HepG2 (cell line): ENCODE data around the gene SNUPN. TPM values are rescaled to one million over a fixed set of nuclear protein-coding genes. Genes with fewer than 3 reads are reported as not detected.

Experiments used
- ATAC-seq: fragments of 200-7000 bp; cut with Tn5 transposase; 3 replicates; pipeline ENCODE4 v1.9.1; 2020; ENCODE audit warnings: mild to moderate bottlenecking, moderate library complexity
- BruUV-seq: library from RNA; stranded (reverse); fragments of 400-500 nt; replicated peaks from 2 replicates; lab custom pipeline; 2021; lab: Mats Ljungman, UMichigan
- CTCF ChIA-PET: fragments of 300-600 bp; formaldehyde crosslinking; extraction: SDS; loops from one replicate; lab custom pipeline; 2021; ENCODE audit warnings: low total read pairs, inconsistent platforms, low intra/inter-chr PET ratio; lab: Yijun Ruan, JAX
- POLR2A ChIA-PET: fragments of 350-600 bp; sonication (Branson Sonifier 250); formaldehyde crosslinking; loops from one replicate; lab custom pipeline; 2020; ENCODE audit warnings: antibody characterized with exemption, inconsistent platforms; lab: Yijun Ruan, JAX
- DNase-seq: peaks from one replicate; pipeline ENCODE4 v3.0.0-alpha.2; 2015; ENCODE audit warnings: low spot score
- FAIRE-seq: peaks from 3 replicates; lab custom pipeline; 2011; peaks lifted over from hg19 to GRCh38; lab: Jason Lieb, UNC
- H2AFZ ChIP-seq: one replicate; pipeline ENCODE4 v1.6.1; 2011; ENCODE audit warnings: low read length, inconsistent platforms
- H3K27ac ChIP-seq: fragments of 300-600 bp; 3 replicates; pipeline ENCODE4 v1.8.0; 2011; ENCODE audit warnings: mixed run types, mild to moderate bottlenecking, mixed read lengths, low read length, inconsistent platforms; ENCODE audit not compliant: insufficient read depth; ENCODE audit errors: extremely low read length
- H3K27me3 ChIP-seq, 2 experiments: fragments of 200-600 bp in 1 of 2; 2 replicates in 1 of 2; 3 replicates in 1 of 2; pipeline versions ENCODE4 v1.6.0 to v1.8.0; 2011; ENCODE audit warnings: low read length in 2 of 2, mild to moderate bottlenecking in 2 of 2, moderate library complexity in 2 of 2, inconsistent platforms in 1 of 2; ENCODE audit not compliant: insufficient read depth in 2 of 2, control insufficient read depth in 1 of 2
- H3K36me3 ChIP-seq, 2 experiments: fragments of 200-600 bp in 1 of 2; replicated peaks in 1 of 2; 2 replicates in 1 of 2; 3 replicates in 1 of 2; pipeline versions ENCODE4 v1.5.1 to v1.8.0; 2011; ENCODE audit warnings: low read length in 2 of 2, inconsistent platforms in 1 of 2; ENCODE audit not compliant: insufficient read depth in 2 of 2, control insufficient read depth in 1 of 2
- H3K4me1 ChIP-seq: 2 replicates; pipeline ENCODE4 v1.5.1; 2012; ENCODE audit warnings: low read length, inconsistent platforms; ENCODE audit not compliant: insufficient read depth
- H3K4me2 ChIP-seq: 2 replicates; pipeline ENCODE4 v1.6.0; 2011; ENCODE audit warnings: low read depth, low read length, inconsistent platforms
- H3K4me3 ChIP-seq, 3 experiments: fragments of 200-600 bp in 1 of 3; sonication (generic), shearing (Covaris generic) in 1 of 3; replicated peaks in 1 of 3; 2 replicates each; pipeline ENCODE4 v1.5.1; 2011 to 2016; ENCODE audit warnings: low read length in 3 of 3, inconsistent platforms in 2 of 3, low read depth in 2 of 3, mild to moderate bottlenecking in 2 of 3, control low read depth in 1 of 3, mixed read lengths in 1 of 3; ENCODE audit not compliant: insufficient read depth in 1 of 3
- H3K79me2 ChIP-seq: one replicate; pipeline ENCODE4 v1.6.1; 2011; ENCODE audit warnings: low read length, inconsistent platforms; ENCODE audit not compliant: insufficient read depth
- H3K9ac ChIP-seq: 2 replicates; pipeline ENCODE4 v1.6.0; 2011; ENCODE audit warnings: mild to moderate bottlenecking, low read depth, low read length, inconsistent platforms; ENCODE audit not compliant: insufficient read depth
- H3K9me3 ChIP-seq: 2 replicates; pipeline ENCODE4 v1.5.1; 2012; ENCODE audit warnings: mild to moderate bottlenecking, low read length
- H4K20me1 ChIP-seq: 2 replicates; pipeline ENCODE4 v1.6.0; 2011; ENCODE audit warnings: inconsistent platforms, mild to moderate bottlenecking, low read length, moderate library complexity; ENCODE audit not compliant: insufficient read depth
- BHLHE40 ChIP-seq: IDR thresholded peaks from 2 replicates; pipeline ENCODE4 v1.6.1; 2011; ENCODE audit warnings: low read length, improper control_type of control experiment
- FOXO1 ChIP-seq: sonication (generic); formaldehyde crosslinking; IDR thresholded peaks from 2 replicates; pipeline ENCODE4 v1.4.0; 2020; ENCODE audit warnings: missing genetic modification reagents
- GABPB1 ChIP-seq: IDR thresholded peaks from 2 replicates; pipeline ENCODE4 v1.6.1; 2016; ENCODE audit warnings: mild to moderate bottlenecking, missing genetic modification reagents, moderate library complexity, missing compliant biosample characterization
- GATAD1 ChIP-seq: IDR thresholded peaks from 2 replicates; pipeline ENCODE4 v1.6.1; 2016; ENCODE audit warnings: missing genetic modification reagents, missing compliant biosample characterization
- HNRNPH1 ChIP-seq: fragments of 200-400 bp; formaldehyde crosslinking; optimal IDR thresholded peaks from 2 replicates; pipeline ENCODE3; 2017; ENCODE audit warnings: mild to moderate bottlenecking, low read depth, low read length
- MTF2 ChIP-seq: sonication (generic); formaldehyde crosslinking; IDR thresholded peaks from 2 replicates; pipeline ENCODE4 v1.5.0; 2020; ENCODE audit warnings: missing genetic modification reagents, borderline replicate concordance
- POLR2AphosphoS2 ChIP-seq: IDR thresholded peaks from 2 replicates; pipeline ENCODE4 v1.6.1; 2011; ENCODE audit warnings: low read depth, low read length, improper control_type of control experiment
- ZNF256 ChIP-seq: sonication (generic); formaldehyde crosslinking; conservative IDR thresholded peaks from 2 replicates; pipeline ENCODE4 v1.4.0; 2020; ENCODE audit warnings: missing genetic modification reagents
- ZNF589 ChIP-seq: sonication (generic); formaldehyde crosslinking; conservative IDR thresholded peaks from 2 replicates; pipeline ENCODE4 v1.8.0; 2022; ENCODE audit warnings: mild to moderate bottlenecking, moderate library complexity, missing genetic modification reagents
- ZNF761 ChIP-seq: sonication (generic); formaldehyde crosslinking; conservative IDR thresholded peaks from 2 replicates; pipeline ENCODE4 v1.4.0; 2020; ENCODE audit warnings: mild to moderate bottlenecking, missing genetic modification reagents
- ZNF83 ChIP-seq: sonication (generic); formaldehyde crosslinking; IDR thresholded peaks from 2 replicates; pipeline ENCODE4 v1.4.0; 2020; ENCODE audit warnings: missing genetic modification reagents, mild to moderate bottlenecking, borderline replicate concordance
- WGBS: methylation state at CpG from one replicate; pipeline ENCODE4 v1.1.6; 2017; ENCODE audit warnings: low lambda C conversion rate; 5-methylcytosine and 5-hydroxymethylcytosine counted together
- in situ Hi-C: cut with HindIII; loops from 2 replicates; pipeline ENCODE4 v1.10.0; 2017; ENCODE audit warnings: low pct_unique_long_range_greater_than_20kb; ENCODE audit not compliant: extremely low pct_ligation_motif_present
- intact Hi-C: fragments of 100-400 bp; cut with micrococcal nuclease; formaldehyde crosslinking; loops from one replicate; pipeline ENCODE4 v1.10.0; 2022; ENCODE audit not compliant: unreplicated experiment
- polyA plus RNA-seq, 8 experiments: library from polyadenylated mRNA; depleted of rRNA in 3 of 8; stranded (reverse) in 7 of 8; unstranded in 1 of 8; fragments of >200 nt; fragmentation: Illumina TruSeq in 4 of 8; extraction: Trizol in 4 of 8; gene quantifications; 2 replicates each; pipeline versions ENCODE4 v1.2.1 to v1.2.3, GENCODE V29; 2011 to 2016; ENCODE audit warnings: low read depth in 4 of 8, missing spikeins in 1 of 8, mixed read lengths in 1 of 8; ENCODE audit not compliant: insufficient read depth in 1 of 8
- total RNA-seq, 5 experiments: library from RNA; depleted of rRNA; stranded (reverse); fragments of >200 nt; fragmentation: Illumina TruSeq; extraction: Trizol; gene quantifications; 2 replicates each; pipeline ENCODE4 v1.2.3, GENCODE V29; 2016; ENCODE audit warnings: low read depth in 1 of 5
- TF ChIP-seq, protein P1 (sequence below): sonication (generic); formaldehyde crosslinking; IDR thresholded peaks from 2 replicates; pipeline ENCODE4 v1.5.0; 2020; ENCODE audit warnings: missing genetic modification reagents

The SNUPN gene
- total and polyA plus RNA-seq, 2 of the 13 experiments (the other 11 are each of a cell fraction or from before 2014, with no cell fraction given): 9.0 to 16.4 TPM

DNA sequence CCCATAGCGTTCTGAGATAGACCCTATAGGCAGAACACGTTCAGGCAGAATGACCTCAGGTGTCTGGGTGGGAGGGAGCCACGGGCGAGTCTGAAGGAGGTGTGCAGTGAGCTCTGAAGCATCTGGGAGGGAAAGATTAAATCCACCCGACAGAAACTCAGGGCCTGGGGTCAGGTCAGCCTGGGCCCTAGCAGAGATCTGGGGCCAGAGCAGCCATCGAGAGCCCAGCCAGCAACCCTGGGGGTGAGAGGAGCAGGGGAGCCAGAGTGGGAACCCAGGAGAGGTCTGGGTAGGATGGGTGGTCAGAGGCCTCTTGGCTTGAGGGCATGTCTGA, 44.3 kb upstream of the SNUPN start (continued):
- TF ChIP-seq ZNF83 (CRISPR knock-in tag) (no peak), GABPB1 (CRISPR knock-in tag) (no peak), ZNF761 (CRISPR knock-in tag) (no peak), FOXO1 (no peak), GATAD1 (CRISPR knock-in tag) (no peak), POLR2AphosphoS2 (no peak), ZNF589 (CRISPR knock-in tag) (no peak)
- TF ChIP-seq, protein P1, sequence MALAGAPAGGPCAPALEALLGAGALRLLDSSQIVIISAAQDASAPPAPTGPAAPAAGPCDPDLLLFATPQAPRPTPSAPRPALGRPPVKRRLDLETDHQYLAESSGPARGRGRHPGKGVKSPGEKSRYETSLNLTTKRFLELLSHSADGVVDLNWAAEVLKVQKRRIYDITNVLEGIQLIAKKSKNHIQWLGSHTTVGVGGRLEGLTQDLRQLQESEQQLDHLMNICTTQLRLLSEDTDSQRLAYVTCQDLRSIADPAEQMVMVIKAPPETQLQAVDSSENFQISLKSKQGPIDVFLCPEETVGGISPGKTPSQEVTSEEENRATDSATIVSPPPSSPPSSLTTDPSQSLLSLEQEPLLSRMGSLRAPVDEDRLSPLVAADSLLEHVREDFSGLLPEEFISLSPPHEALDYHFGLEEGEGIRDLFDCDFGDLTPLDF (CRISPR knock-in tag): no peak

DNA sequence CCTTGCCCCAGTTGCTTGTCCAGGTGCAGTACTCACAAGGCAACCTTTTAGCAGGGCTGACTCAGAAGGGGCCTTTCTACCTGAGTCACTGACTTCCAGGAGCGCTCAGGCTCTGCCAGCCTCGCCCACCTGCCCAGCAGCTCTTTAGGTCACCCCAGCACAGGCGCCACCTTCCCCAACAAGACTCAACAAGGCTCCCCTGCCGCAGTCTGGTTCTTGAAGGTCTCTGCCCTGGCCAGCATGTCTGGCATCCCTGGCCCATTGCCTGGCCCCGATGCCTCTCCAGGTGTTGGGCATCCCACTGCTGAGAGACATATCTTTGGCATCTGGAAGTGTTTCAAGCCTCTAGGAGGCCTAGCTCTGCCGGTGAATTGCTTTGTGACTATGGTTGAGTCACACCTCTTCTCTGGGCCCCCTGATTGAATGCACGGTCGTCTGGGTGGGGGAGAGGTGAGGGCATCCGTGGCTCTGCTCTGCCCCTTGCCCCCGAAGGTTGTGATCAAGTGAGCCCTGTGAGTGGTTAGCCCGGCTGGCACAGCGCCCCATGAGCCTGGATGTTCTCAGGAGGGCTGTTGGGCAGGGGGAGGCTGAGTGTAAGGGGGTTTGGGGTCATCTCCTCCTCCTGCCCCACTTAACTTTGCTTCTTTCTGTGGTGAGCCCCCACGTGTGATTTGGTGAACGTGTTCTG, 43.8 kb upstream of the SNUPN start:
- intact Hi-C loops (no loop called here), in situ Hi-C loops (no loop called here)
- H4K20me1 ChIP-seq: no peaks in the 10 kb centered on the region
- DNase-seq (no peak), ATAC-seq (no peak), FAIRE-seq (no peak)
- CTCF ChIA-PET: no interaction called here
- peaks cover 2 to 25% of the 10 kb centered on the region in 2 experiments; a peak in 3 of 5 replicates for H3K27me3 ChIP-seq
- no peak overlapping the region for H3K4me3 ChIP-seq
- no peak overlapping the region for H2AFZ ChIP-seq
- POLR2A ChIA-PET: interaction anchor here (1.1 to 1.3 kb wide), 3 partner anchors 22 to 29 kb away, joined by 3 to 4 read pairs (median 3); partner anchors contain the start of genes IMP3 and SNX33
- no peak overlapping the region for H3K9ac ChIP-seq
- H3K79me2 ChIP-seq: no peaks in the 10 kb centered on the region
- TF ChIP-seq ZNF256 (CRISPR knock-in tag): no peak
- no peak for TF ChIP-seq BHLHE40
- TF ChIP-seq MTF2 (CRISPR knock-in tag): no peak
- no peak for TF ChIP-seq HNRNPH1
- no peaks in the 10 kb centered on the region for H3K9me3 ChIP-seq
- H3K27ac ChIP-seq: no peak overlapping the region
- BruUV-seq: no TSS peak
- H3K4me1 ChIP-seq: peaks cover 53% of the 10 kb centered on the region
- no peak overlapping the region for H3K4me2 ChIP-seq
- 43% methylated on average over 7 of the region's 14 CpGs for WGBS
- H3K36me3 ChIP-seq: no peaks in the 10 kb centered on the region
